Measurements from ENCODE around the gene CLCN1.

- TF ChIP-seq CTCF (IDR thresholded peaks at IDR 0.05) (no peak), EP300 (IDR thresholded peaks at IDR 0.05) (no peak), POLR2A (IDR thresholded peaks at IDR 0.05) (no peak)
Measured at GRCh38 chr7:143337216-143337615, 21.3 kb downstream of the CLCN1 start.

Data from suprapubic skin (tissue), 3 donors.